Gastrocnemius medialis (tissue), 4 donors: ENCODE results near the gene CAPZA2. TPM values are rescaled to one million over a fixed set of nuclear protein-coding genes. Genes with fewer than 3 reads are reported as not detected.

Experiments
- ATAC-seq, 2 donors: fragments of 150-250 bp; one replicate each; pipeline ENCODE4 v1.9.1; 2016
- DNase-seq, 2 donors: peaks; one replicate each; pipeline ENCODE4 v3.0.0-alpha.2; 2019
- H3K27ac ChIP-seq, 4 donors: fragments of 200-600 bp; sonication (generic); 1 replicate in 1 of 4; 2 replicates in 3 of 4; pipeline ENCODE4 v1.5.1; 2016 to 2018; ENCODE audit warnings: mild to moderate bottlenecking in 2 of 4, moderate library complexity in 1 of 4
- H3K27me3 ChIP-seq, 3 donors: fragments of 200-600 bp; sonication (generic) in 2 of 3; 1 replicate in 1 of 3; 2 replicates in 2 of 3; pipeline versions ENCODE4 v1.5.1 to v1.6.0; 2016 to 2019; ENCODE audit warnings: mild to moderate bottlenecking in 1 of 3, moderate library complexity in 1 of 3
- H3K36me3 ChIP-seq, 2 donors: fragments of 200-600 bp; sonication (generic) in 1 of 2; one replicate each; pipeline ENCODE4 v1.5.1; 2017 to 2018
- H3K4me1 ChIP-seq, 2 donors: fragments of 200-600 bp; sonication (generic) in 1 of 2; one replicate each; pipeline ENCODE4 v1.5.1; 2016 to 2017; ENCODE audit warnings: mild to moderate bottlenecking in 2 of 2
- H3K4me3 ChIP-seq, 4 donors: fragments of 200-600 bp; sonication (generic) in 3 of 4; 1 replicate in 1 of 4; 2 replicates in 3 of 4; pipeline ENCODE4 v1.5.1; 2016 to 2019; ENCODE audit warnings: mild to moderate bottlenecking in 2 of 4
- H3K9me3 ChIP-seq, 3 donors: fragments of 200-600 bp; sonication (generic) in 2 of 3; 1 replicate in 1 of 3; 2 replicates in 2 of 3; pipeline ENCODE4 v1.5.1; 2016 to 2019
- POLR2A ChIP-seq, 2 donors: fragments of 450-650 bp; IDR thresholded peaks; one replicate each; pipeline ENCODE4 v1.6.1; 2017; ENCODE audit warnings: antibody characterized with exemption in 2 of 2, mild to moderate bottlenecking in 2 of 2, moderate library complexity in 2 of 2
- in situ Hi-C, 4 donors: fragments of 200-750 bp; cut with MboI; loops; one replicate each; pipeline versions ENCODE4 v1.15.0 to v1.8.0; 2017; ENCODE audit warnings: low sequenced_read_pairs in 4 of 4
- intact Hi-C: fragments of 100-400 bp; cut with DNase I; formaldehyde crosslinking; loops from one replicate; pipeline ENCODE4 v1.15.1; 2023; ENCODE audit warnings: low total_unique reads
- total RNA-seq, 4 donors: library from RNA; depleted of rRNA; stranded (reverse); fragments of >200 nt; gene quantifications; one replicate each; pipeline versions ENCODE4 v1.1.0 to v1.2.3, GENCODE V29; 2016
- TF ChIP-seq, protein P1 (sequence below), 5 experiments: fragments of 450-650 bp in 3 of 5; fragments of 200-600 bp in 2 of 5; sonication (generic) in 2 of 5; IDR thresholded peaks in 4 of 5; conservative IDR thresholded peaks in 1 of 5; 1 replicate in 4 of 5; 2 replicates in 1 of 5; pipeline ENCODE4 v1.5.1; 2016 to 2019; ENCODE audit warnings: antibody characterized with exemption in 5 of 5, mild to moderate bottlenecking in 3 of 5, moderate library complexity in 3 of 5

The CAPZA2 gene
- total RNA-seq, 4 donors from 2014 or later = 110 to 158 (median 137) TPM

GRCh38 chr7:116876664-116877442 lies 14.5 kb downstream of the CAPZA2 start:
- Histone ChIP-seq H3K4me3 (no peak overlapping the region), H3K36me3 (no peaks in the 10 kb centered on the region), H3K4me1 (peaks cover 47 to 65% of the 10 kb centered on the region in 2 donors), H3K9me3 (no peaks in the 10 kb centered on the region), H3K27me3 (no peaks in the 10 kb centered on the region), H3K27ac (peak overlapping the region; percentile 38 to 79 (median 69))
- DNase-seq (peak in 1 of 2 donors; percentile 7), ATAC-seq (peak; percentile 78 to 84)
- intact Hi-C loops = no loop called here
- TF ChIP-seq, protein P1, sequence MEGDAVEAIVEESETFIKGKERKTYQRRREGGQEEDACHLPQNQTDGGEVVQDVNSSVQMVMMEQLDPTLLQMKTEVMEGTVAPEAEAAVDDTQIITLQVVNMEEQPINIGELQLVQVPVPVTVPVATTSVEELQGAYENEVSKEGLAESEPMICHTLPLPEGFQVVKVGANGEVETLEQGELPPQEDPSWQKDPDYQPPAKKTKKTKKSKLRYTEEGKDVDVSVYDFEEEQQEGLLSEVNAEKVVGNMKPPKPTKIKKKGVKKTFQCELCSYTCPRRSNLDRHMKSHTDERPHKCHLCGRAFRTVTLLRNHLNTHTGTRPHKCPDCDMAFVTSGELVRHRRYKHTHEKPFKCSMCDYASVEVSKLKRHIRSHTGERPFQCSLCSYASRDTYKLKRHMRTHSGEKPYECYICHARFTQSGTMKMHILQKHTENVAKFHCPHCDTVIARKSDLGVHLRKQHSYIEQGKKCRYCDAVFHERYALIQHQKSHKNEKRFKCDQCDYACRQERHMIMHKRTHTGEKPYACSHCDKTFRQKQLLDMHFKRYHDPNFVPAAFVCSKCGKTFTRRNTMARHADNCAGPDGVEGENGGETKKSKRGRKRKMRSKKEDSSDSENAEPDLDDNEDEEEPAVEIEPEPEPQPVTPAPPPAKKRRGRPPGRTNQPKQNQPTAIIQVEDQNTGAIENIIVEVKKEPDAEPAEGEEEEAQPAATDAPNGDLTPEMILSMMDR (IDR thresholded peaks at IDR 0.05 in 4 of 5, conservative IDR thresholded peaks at IDR 0.05 in 1 of 5) = no peak
- TF ChIP-seq POLR2A (IDR thresholded peaks at IDR 0.05) = peak in 1 of 2 donors; percentile 20
- in situ Hi-C loops = no loop called here

- Histone ChIP-seq H3K4me3 (no peak overlapping the region), H3K27me3 (no peaks in the 10 kb centered on the region), H3K9me3 (no peaks in the 10 kb centered on the region), H3K4me1 (peaks cover 39 to 64% of the 10 kb centered on the region in 2 donors), H3K27ac (peak overlapping the region; percentile 38 to 79 (median 65)), H3K36me3 (no peaks in the 10 kb centered on the region)
- TF ChIP-seq POLR2A (IDR thresholded peaks at IDR 0.05) = no peak
- TF ChIP-seq, protein P1 (IDR thresholded peaks at IDR 0.05 in 4 of 5, conservative IDR thresholded peaks at IDR 0.05 in 1 of 5) = no peak
- ATAC-seq (no peak), DNase-seq (no peak)
- in situ Hi-C loops (no loop called here), intact Hi-C loops (no loop called here)
These were observed 15.2 kb downstream of the CAPZA2 start for GRCh38 chr7:116877443-116878217.

GRCh38 chr7:116884691-116885090 lies 22.3 kb downstream of the CAPZA2 start:
- in situ Hi-C loops = no loop called here
- no peak for TF ChIP-seq POLR2A (IDR thresholded peaks at IDR 0.05)
- TF ChIP-seq, protein P1 (IDR thresholded peaks at IDR 0.05 in 4 of 5, conservative IDR thresholded peaks at IDR 0.05 in 1 of 5) = no peak
- Histone ChIP-seq H3K27me3 (no peaks in the 10 kb centered on the region), H3K9me3 (no peaks in the 10 kb centered on the region), H3K36me3 (peaks cover 0 to 14% of the 10 kb centered on the region in 2 donors), H3K4me1 (peaks cover 19 to 42% of the 10 kb centered on the region in 2 donors), H3K27ac (no peak overlapping the region), H3K4me3 (no peak overlapping the region)
- intact Hi-C loops = no loop called here
- ATAC-seq = no peak
- no peak for DNase-seq

- ATAC-seq (no peak), DNase-seq (no peak)
- intact Hi-C loops = no loop called here
- no peaks in the 10 kb centered on the region for H3K9me3 ChIP-seq
- H3K27ac ChIP-seq = peak overlapping the region in 1 of 4 donors; percentile 14
- TF ChIP-seq POLR2A (IDR thresholded peaks at IDR 0.05) = no peak
- TF ChIP-seq, protein P1 (IDR thresholded peaks at IDR 0.05 in 4 of 5, conservative IDR thresholded peaks at IDR 0.05 in 1 of 5) = no peak
- in situ Hi-C loops = no loop called here
- peaks cover 19 to 42% of the 10 kb centered on the region in 2 donors for H3K4me1 ChIP-seq
- no peak overlapping the region for H3K4me3 ChIP-seq
- H3K27me3 ChIP-seq = no peaks in the 10 kb centered on the region
- H3K36me3 ChIP-seq = peaks cover 0 to 19% of the 10 kb centered on the region in 2 donors
These were observed 23.3 kb downstream of the CAPZA2 start for GRCh38 chr7:116885724-116886123.
